SH-SY5Y (cell line): ENCODE results near the gene WSCD1.

Source experiments
- GATA2 ChIP-seq: IDR thresholded peaks from 2 replicates; pipeline ENCODE4 v1.6.1; 2011; ENCODE audit warnings: mild to moderate bottlenecking, low read depth, low read length
- GATA3 ChIP-seq: IDR thresholded peaks from 2 replicates; pipeline ENCODE4 v1.6.1; 2011; ENCODE audit warnings: low read depth, mild to moderate bottlenecking, low read length, moderate library complexity

DNA sequence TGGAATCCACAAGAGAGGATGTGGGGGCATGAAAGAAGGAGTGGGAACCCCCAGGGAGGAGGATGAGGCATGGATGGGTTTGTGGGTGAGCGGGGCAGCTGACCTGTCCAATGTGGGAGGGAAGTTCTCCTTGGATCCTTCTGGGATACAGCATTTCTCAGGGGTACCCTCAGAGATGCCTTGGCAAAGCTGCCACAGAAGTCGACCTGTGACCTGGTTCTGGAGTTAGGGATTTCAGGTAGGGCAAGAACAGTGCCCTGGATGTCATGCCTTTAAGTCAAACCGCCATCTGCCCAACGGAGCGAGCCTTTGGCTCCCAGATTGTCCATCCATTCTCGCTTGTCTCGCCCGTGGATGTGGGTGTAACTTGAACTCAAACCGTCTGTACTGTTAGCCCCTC lies 30.0 kb downstream of the WSCD1 start:
- TF ChIP-seq GATA2 (no peak), GATA3 (no peak)
